ENCODE measurements around the gene F7.
"Not testable (repeated sequence)": the region's sequence is repeated elsewhere in the genome, so short reads cannot be mapped to it uniquely, and the experiment has no call there.

F7 gene

DNA sequence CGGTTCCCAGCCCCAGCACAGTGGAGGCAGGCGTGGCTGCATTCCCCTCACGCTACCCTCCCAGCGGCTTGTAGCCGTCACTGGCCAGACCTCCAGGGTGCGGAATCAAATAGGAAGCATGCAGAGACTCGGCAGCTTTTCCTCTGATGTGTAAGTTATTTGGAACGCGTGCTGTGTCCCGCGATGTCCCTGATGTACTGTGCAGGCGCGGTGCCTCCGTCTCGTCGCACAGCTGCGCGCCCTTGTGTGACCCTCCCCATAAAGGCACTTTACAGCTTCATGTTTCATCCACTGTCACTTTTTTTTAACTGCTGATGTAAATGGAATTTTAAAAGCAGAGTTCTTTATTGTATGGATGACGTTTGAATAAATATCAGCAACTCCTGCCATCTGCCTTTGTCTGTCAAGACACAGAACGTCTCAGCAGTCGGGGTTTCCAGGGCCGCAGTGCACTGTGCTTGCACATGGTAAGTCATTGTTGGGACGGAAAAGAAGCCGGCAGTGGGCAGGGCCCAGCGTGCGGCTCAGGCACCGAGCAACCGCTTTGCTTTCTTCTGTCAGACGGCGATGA, 7.3 kb upstream of the F7 start:
- no peak for DNase-seq (ENCODE audit: low read depth in 3 of 3, low spot score in 1 of 3)

DNA sequence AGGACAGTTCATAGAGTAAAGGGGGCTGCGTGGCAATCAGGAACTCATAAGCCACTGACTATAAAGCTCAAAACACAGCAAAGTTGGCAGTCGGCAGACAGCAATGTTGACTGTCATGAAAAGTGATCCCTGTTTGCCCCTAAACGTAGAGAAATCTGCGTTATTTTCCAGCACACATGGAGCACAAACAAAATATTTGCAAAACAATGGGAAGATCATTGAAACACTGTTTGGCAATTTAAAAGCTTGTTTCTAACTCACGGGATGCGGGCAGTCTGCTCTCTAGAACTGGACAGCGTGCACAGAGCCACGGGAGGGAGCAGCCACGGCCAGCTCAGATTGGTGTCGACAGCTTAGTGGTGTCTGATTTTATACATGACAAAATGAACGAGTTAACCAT, 6.4 kb upstream of the F7 start:
- DNase-seq (ENCODE audit: low read depth in 3 of 3, low spot score in 1 of 3): no peak

DNA sequence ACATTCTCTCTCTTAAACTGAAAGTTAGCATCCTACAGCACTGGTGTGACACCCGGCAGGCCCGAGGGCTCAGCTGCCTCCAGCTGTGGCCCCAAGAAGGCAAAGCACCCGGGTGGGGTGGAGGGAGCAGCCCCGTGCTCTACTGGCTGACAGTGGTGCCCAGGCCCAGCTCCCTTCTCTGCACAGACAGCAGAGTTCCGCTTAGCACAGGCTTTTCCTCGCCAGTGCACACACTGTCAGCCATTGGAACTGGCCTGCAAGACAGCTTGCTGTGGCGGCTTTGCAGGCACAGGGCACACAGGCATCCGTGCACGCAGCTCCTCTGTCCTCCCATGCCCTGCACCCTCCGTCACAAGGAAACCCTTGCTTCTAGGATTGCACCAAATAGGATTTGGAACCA, 3.3 kb upstream of the F7 start:
- DNase-seq (ENCODE audit: low read depth in 3 of 3, low spot score in 1 of 3): not testable (repeated sequence)

DNA sequence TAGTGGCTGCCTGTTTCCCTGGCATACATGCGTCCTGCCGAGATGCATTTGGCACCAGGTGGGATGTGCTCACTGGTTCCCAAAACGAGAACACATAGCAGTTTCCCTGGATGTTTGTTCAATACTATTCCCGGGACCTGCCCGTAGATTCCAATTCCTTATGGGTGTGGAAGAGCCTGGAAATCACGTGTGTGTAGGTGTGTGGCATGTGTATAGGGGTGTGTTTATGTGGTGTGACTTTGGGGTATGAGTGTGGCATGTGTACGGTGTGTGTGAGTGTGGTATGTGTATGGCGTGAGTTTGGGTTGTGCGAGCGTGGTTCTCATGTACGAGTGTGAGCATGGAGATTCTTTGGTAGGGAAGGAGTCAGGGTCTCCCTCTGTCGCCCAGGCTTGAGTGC, 2.9 kb upstream of the F7 start:
- DNase-seq (ENCODE audit: low read depth in 3 of 3, low spot score in 1 of 3): no peak

DNA sequence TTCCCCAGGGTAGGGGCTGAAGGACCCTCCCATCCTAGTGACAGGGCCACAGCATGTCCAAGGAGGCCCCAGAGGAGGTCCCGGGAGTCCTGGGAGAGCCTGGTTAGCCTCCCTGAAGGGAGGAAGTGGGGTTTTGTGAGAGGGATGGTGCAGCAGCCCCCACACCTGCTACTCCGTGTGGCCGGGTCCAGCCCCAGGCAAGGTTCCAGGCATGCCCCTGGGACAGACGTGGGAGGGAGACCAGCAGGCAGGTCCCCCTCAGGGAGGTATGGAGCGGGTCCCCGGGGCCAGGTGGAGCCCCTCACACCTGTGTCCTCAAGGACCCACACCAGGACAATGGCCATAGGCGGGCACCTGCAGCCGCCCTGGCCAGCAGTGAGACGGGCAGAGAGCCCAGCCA, 1.9 kb upstream of the F7 start:
- DNase-seq (ENCODE audit: low read depth in 3 of 3, low spot score in 1 of 3): no peak

DNA sequence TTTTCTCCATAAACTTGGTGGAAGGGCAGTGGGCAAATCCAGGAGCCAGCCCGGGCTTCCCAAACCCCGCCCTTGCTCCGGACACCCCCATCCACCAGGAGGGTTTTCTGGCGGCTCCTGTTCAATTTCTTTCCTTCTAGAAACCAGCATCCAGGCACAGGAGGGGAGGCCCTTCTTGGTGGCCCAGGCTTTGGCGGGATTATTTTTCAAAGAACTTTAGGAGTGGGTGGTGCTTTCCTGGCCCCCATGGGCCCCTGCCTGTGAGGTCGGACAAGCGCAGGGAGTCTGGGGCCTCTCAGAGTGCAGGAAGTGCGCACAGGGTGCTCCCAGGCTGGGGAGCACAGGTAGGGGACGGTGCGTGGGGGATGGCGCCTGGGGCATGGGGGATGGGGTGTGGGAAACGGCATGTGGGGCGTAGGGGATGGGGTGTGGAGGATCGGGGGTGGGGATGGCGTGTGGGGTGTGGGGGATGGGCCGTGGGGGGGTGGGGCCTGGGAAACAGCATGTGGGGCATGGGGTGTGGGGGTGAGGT, 396 bp downstream of the F7 start:
- no peak for DNase-seq (ENCODE audit: low read depth in 3 of 3, low spot score in 1 of 3)

DNA sequence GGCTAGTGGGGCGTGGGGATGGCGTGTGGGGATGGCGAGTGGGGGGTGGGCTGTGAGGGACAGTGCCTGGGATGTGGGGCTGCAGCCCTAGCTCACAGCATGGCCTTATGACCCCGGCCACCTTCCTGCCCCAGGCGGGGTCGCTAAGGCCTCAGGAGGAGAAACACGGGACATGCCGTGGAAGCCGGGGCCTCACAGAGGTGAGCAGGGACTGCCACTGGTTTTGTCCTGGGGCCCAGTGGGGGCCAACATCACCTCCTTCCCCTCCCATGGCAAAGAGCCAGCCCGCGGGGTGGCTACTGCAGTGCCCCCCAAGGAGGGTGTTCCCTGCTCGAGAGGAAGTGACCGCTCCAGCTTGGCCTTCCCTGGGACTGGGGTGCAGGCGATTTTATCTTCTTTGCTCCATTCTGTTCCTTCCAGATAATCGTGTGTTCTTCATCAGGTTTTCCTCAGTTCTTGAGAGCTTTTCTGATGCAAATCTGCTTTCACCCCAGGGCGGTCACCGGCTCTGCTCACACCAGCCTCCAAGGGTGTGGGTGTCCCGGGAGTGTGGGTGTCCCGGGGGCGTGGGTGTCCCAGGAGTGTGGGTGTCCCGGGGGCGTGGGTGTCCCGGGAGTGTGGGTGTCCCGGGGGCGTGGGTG, 1.2 kb downstream of the F7 start:
- DNase-seq (ENCODE audit: low read depth in 3 of 3, low spot score in 1 of 3): no peak

DNA sequence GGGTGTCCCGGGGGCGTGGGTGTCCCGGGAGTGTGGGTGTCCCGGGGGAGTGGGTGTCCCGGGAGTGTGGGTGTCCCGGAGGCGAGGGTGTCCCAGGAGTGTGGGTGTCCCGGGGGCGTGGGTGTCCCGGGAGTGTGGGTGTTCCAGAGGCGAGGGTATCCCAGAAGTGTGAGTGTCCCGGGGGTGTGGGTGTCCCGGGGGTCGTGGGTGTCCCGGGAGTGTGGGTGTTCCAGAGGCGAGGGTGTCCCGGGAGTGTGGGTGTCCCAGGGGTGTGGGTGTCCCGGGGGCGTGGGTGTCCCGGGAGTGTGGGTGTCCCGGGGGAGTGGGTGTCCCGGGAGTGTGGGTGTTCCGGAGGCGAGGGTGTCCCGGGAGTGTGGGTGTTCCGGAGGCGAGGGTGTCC, 2.9 kb downstream of the F7 start:
- not testable (repeated sequence) for DNase-seq (ENCODE audit: low read depth in 3 of 3, low spot score in 1 of 3)

DNA sequence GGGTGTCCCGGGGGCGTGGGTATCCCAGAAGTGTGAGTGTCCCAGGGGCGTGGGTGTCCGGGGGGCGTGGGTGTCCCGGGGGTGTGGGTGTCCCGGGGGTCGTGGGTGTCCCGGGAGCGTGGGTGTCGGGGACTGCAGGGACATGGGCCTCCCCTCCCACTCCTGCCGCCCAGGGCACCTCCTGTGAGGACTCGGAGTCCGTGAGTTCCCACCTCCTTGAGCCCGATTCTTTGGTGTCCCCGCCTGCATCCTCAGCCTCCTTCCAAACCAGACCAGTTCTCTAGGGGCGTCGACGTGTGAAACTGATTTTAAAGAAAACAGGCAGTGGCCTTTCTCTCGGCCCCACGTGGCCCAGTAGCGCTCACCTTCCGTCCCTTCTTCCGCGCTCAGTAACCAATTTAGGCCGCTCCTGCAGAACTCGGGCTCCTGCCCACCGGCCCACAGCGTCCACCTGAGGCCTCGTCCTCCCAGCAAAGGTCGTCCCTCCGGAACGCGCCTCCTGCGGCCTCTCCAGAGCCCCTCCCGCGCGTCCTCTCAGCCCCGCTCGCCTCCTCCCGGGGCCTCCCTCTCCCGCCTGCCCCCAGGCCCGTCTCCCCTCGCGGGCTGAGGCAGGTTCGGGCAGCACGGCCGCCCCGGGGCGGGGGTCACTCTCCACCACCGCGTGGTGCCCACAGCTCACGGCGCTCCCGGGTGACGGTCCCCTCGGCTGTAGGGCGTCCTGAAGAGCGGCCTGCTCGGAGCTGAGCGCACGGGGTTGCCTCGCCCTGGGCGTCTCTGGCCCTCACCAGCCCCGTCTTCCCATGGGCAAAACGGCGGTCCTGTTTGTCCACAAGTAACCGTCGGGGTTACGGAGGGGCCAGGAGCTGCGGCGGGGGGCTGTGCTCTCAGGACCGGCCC, 3.8 kb downstream of the F7 start:
- no peak for DNase-seq (ENCODE audit: low read depth in 3 of 3, low spot score in 1 of 3)

DNA sequence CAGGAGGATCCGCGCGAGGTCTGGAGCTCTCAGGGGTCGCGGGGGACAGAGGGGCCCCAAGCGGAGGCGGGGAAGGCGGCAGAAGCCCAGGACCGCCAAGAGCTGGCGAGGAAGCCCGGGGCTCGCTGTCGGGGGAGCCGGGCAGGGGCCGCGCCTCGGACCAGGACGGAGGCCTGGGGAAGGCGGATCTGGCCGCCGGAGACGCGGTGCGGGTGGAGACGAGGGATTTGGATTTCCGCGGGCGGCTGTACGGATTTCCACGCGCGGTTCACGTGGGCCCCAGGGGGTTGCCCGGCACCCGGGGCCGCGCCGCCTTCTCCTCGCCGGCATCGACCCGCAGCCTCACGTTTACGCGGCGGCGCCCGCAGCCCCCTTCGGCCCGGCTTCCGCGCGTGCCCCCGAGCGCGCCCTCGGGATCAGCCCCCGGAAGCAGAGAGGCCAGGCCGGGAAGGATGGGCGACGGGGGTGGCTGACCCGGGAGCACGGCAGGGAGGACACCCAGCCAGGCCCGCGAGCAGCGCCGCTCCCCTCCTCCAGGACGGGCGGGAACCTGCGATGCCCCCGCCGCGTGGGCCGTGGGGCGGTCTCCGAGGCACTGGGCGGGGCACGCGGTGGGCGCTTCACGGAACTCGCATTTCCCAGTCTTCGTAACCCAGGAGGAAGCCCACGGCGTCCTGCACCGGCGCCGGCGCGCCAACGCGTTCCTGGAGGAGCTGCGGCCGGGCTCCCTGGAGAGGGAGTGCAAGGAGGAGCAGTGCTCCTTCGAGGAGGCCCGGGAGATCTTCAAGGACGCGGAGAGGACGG, 4.7 kb downstream of the F7 start:
- peak in 1 of 3 donors; percentile 10 for DNase-seq (ENCODE audit: low read depth in 3 of 3, low spot score in 1 of 3)

DNA sequence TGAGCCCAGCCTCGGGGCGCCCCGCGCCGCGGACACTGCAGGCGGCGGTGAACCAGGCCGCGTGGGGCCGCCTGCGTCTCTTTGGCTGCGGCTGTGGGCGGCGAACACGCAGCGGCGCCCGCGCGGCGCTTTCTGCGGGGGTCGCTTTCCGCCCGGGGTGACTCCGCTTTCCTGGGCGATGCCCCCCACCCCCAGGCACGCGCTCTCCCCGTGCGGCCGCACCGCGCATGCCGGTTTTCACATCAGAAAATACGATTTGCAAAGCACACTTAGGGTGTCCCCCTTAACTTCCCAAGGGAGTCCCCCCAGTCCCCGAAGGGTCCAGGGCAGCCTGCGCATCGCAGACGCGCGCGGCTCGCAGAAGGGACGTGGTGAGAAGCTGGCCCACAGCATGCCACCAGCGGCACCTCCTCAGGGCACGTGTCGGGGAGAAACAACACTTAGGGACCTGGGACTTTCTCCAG, 5.3 kb downstream of the F7 start:
- peak in 1 of 3 donors; percentile 4 for DNase-seq (ENCODE audit: low read depth in 3 of 3, low spot score in 1 of 3)

DNA sequence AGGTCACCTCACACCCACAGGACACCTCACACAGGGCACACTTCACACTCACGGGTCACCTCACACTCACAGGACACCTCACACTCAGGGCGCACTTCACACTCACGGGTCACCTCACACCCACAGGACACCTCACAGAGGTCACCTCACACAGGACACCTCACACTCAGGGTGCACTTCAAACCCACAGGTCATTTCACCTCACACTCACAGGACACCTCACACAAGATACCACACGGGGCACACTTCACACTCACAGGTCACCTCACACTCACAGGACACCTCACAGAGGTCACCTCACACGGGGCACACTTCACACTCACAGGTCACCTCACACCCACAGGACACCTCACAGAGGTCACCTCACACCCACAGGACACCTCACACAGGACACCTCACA, 6.2 kb downstream of the F7 start:
- not testable (repeated sequence) for DNase-seq (ENCODE audit: low read depth in 3 of 3, low spot score in 1 of 3)

DNA sequence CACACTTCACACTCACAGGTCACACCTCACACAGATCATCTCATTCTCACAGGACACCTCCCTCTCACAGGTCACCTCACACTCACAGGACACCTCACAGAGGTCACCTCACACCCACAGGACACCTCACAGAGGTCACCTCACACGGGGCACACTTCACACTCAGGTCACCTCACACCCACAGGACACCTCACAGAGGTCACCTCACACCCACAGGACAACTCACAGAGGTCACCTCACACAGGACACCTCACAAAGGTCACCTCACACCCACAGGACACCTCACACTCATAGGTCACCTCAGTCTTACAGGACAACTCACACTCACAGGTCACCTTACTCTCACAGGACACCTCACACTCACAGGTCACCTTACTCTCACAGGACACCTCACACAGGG, 6.9 kb downstream of the F7 start:
- DNase-seq (ENCODE audit: low read depth in 3 of 3, low spot score in 1 of 3): not testable (repeated sequence)

DNA sequence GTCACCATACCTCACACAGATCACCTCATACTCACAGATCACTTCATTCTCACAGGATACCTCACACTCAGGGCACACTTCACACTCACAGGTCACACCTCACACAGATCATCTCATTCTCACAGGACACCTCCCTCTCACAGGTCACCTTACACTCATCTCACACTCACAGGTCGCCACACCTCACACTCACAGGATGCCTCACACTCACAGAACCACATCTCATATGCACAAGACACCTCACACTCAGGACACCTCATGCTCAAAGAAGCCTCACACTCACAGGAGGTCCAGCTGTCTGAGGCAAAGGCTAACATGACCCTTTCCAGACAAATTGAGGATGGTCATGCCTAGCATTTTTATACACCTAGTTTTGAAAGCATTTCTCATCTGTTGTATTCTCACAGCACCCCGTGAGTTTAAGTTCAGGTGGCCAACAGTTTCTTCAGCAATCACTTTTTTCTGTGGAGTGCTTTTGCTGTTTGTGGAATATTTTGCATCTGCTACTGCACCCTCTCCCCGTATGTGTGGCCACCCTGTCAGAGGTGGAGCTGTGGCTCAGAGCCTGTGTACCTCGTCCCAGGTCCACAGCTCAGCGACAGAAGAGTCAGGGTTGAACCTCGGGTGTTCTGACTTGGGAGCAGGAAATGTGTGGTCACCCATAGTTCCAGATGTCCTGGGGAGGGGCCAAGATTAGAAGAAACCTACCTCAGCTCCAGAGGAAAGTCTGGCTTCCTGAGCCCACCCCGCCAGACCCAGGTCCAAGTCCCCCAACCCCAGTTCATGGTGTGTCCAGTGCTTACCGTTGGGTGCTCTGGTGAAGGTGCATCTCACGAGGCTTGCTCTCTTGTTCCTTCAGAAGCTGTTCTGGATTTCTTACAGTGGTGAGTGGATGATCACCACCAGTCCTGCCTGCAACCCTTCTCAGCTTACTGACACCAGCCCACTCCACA, 7.6 kb downstream of the F7 start:
- DNase-seq (ENCODE audit: low read depth in 3 of 3, low spot score in 1 of 3): no peak

DNA sequence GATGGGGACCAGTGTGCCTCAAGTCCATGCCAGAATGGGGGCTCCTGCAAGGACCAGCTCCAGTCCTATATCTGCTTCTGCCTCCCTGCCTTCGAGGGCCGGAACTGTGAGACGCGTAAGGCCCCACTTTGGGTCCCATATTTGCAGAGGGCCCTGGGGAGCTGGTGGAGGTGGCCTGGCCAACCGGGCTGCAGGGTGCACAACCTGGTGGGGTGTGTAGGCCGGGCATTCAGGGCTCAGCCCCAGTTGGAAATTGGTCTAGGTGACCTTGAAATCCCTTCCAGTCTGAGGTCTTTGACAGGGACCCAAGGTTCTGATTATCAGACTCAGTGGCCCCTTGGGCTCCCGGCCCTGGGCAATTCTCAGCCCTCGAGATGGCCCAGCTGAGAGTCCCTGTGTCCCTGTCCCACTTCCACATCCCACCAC, 8.3 kb downstream of the F7 start:
- DNase-seq (ENCODE audit: low read depth in 3 of 3, low spot score in 1 of 3): no peak

DNA sequence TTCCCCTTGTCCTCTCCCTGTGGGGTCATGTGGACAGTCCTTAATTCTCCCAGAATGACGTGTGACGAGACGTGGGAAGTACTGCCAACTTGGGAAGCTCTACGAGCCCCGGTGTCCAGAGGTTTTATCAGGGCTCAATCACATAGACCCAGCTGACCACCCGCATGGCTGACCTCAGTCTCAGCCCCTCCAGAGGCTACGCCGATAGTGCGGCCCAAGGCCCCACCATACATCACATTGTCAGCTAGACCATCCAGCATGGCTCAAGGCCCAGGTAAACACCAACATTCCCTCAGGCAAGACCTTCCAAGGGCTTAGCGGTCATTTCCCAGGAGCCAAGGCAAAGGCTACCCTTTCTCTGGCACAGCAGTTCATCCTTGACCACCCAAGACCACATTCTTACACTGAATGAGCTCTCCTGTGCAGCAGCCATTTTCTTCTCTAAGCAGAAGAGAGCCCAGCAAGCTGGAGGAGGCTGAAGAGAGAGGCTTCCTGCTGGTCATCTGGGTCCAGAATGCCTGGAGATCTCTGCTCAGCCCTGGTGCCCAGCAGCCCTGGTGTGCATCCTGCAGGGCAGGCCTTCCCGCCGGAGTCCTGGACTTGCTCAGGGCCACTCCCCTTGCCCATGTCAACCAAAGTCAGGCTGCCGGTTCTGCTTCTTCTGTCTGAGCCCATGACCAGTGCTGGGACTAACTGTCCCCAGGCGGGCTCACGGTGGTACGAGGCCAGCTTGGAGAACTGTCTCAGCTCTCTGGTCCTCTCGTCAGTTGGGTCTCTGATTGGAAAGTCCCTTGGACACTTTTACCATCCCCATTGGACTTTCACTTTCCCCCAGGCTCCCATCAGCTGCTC, 9.1 kb downstream of the F7 start:
- DNase-seq (ENCODE audit: low read depth in 3 of 3, low spot score in 1 of 3): no peak

DNA sequence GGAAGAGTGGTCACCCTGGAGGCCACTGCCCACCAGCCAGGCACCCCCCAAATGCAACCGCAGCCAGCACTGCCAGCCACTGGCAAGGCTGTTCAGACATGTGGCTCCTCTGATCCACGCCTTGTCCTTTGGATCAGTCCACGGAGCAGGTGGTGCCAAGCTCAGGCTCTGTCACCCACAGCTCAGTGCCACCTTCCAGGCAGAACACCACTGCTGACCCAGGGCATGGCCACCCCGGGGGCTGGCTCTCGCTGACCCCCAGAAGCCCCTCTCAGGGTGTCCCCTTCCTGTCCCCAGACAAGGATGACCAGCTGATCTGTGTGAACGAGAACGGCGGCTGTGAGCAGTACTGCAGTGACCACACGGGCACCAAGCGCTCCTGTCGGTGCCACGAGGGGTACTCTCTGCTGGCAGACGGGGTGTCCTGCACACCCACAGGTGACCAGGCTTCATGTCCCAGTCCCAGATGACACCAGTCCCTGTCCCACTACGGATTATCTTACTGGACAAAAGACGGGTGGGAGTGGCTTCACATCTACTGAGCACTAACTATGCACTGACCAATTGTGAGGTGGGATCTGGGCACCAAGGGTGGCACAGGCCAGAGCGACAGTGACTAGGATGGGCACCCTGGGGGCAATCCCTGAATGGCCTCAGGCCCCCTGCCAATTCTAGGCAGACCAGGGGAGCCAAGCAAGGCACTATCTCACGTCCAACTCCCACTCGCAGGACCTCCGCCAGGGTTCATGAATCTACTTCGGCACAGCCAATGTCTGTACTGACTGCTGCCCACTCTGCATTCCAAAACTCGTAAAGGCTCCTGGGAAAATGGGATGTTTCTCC, 10.0 kb downstream of the F7 start:
- no peak for DNase-seq (ENCODE audit: low read depth in 3 of 3, low spot score in 1 of 3)

DNA sequence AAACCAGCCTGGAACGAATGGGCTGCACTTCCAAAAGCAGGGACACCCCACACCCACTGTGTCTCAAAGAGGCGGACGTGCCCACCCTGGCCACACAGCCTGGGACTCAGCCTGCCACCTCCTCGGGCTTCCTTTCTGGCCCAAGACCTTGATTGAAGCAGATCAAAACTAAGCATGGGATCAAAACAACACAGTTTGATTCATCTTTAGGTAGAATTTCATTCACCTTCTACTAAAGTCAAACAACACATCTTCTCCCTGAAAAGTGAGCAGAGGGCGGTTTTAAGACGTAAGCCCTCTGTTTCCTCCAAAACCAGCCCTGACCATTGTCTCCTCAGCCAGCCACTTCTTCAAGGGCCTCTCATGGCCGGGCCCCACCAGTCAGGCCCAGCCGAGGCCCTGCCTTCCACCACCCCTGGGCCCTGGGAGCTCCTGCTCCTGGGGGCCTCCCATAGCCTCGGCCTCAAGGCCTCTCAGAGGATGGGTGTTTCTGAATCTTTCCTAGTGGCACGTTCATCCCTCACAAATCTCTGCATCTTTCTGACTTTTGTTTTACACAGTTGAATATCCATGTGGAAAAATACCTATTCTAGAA, 10.7 kb downstream of the F7 start:
- no peak for DNase-seq (ENCODE audit: low read depth in 3 of 3, low spot score in 1 of 3)
